Smooth muscle cell (in vitro differentiated cells): ENCODE measurements around the gene MATN4. TPM values are rescaled to one million over a fixed set of nuclear protein-coding genes. Genes with fewer than 3 reads are reported as not detected.

ENCODE experiments used
- DNase-seq: peaks from one replicate; lab custom pipeline; 2025; ENCODE audit not compliant: unreplicated experiment; lab: John Stamatoyannopoulos, UW
- H2AFZ ChIP-seq: fragments of 200-600 bp; sonication (generic); 2 replicates; pipeline ENCODE4 v1.6.0; 2016; ENCODE audit warnings: antibody characterized with exemption, low read depth, mild to moderate bottlenecking
- H3F3A ChIP-seq: fragments of 200-600 bp; sonication (generic); 2 replicates; pipeline ENCODE4 v1.6.0; 2017; ENCODE audit warnings: antibody characterized with exemption, low read depth
- H3K27ac ChIP-seq: fragments of 200-600 bp; sonication (generic); 2 replicates; pipeline ENCODE4 v1.5.1; 2016; ENCODE audit warnings: low read depth, mild to moderate bottlenecking
- H3K27me3 ChIP-seq: fragments of 200-600 bp; sonication (generic); 2 replicates; pipeline ENCODE4 v1.6.1; 2016; ENCODE audit warnings: low read depth, mild to moderate bottlenecking
- H3K36me3 ChIP-seq: fragments of 200-600 bp; sonication (generic); 2 replicates; pipeline ENCODE4 v1.5.1; 2016; ENCODE audit warnings: low read depth
- H3K4me1 ChIP-seq: fragments of 200-600 bp; sonication (generic); 2 replicates; pipeline ENCODE4 v1.5.1; 2016; ENCODE audit warnings: low read depth
- H3K4me2 ChIP-seq: fragments of 200-600 bp; sonication (generic); 2 replicates; pipeline ENCODE4 v1.6.0; 2016; ENCODE audit warnings: mild to moderate bottlenecking
- H3K4me3 ChIP-seq: fragments of 200-600 bp; sonication (generic); 2 replicates; pipeline ENCODE4 v1.5.1; 2016; ENCODE audit warnings: mild to moderate bottlenecking
- H3K79me2 ChIP-seq: fragments of 200-600 bp; sonication (generic); 2 replicates; pipeline ENCODE4 v1.6.0; 2016; ENCODE audit warnings: low read depth, mild to moderate bottlenecking
- H3K9ac ChIP-seq: fragments of 200-600 bp; sonication (generic); 2 replicates; pipeline ENCODE4 v1.6.0; 2016; ENCODE audit warnings: low read depth
- H3K9me3 ChIP-seq: fragments of 200-600 bp; sonication (generic); replicated peaks from 2 replicates; pipeline ENCODE4 v1.5.1; 2016; ENCODE audit warnings: low read depth
- H4K20me1 ChIP-seq: fragments of 200-600 bp; sonication (generic); 2 replicates; pipeline ENCODE4 v1.6.0; 2016; ENCODE audit warnings: low read depth
- CTCF ChIP-seq: fragments of 200-600 bp; sonication (generic); IDR thresholded peaks from 2 replicates; pipeline ENCODE4 v1.5.1; 2017; ENCODE audit warnings: borderline replicate concordance, mild to moderate bottlenecking, antibody characterized with exemption; ENCODE audit not compliant: insufficient read depth, poor library complexity, severe bottlenecking
- WGBS: methylation state at CpG from one replicate; pipeline ENCODE4 v1.1.7; 2016; ENCODE audit warnings: low lambda C conversion rate; 5-methylcytosine and 5-hydroxymethylcytosine counted together
- polyA plus RNA-seq: library from polyadenylated mRNA; unstranded; fragments of >200 nt; fragmentation: Nextera tagmentation; extraction: Ambion mirVana; gene quantifications from 2 replicates; pipeline ENCODE4 v1.2.1, GENCODE V29; 2016
- total RNA-seq: library from RNA; depleted of rRNA; stranded (reverse); fragments of >200 nt; gene quantifications from 2 replicates; pipeline ENCODE4 v1.2.3, GENCODE V29; 2014

MATN4 gene
- total and polyA plus RNA-seq, 2 experiments from 2014 or later = not detected

GRCh38 chr20:45288376-45288775 lies 19.7 kb downstream of the MATN4 start:
- no peak for DNase-seq
- H3K4me3 ChIP-seq = no peak overlapping the region
- no peaks in the 10 kb centered on the region for H3K4me1 ChIP-seq
- H3K27ac ChIP-seq = no peak overlapping the region
- H3F3A ChIP-seq = peaks cover 3% of the 10 kb centered on the region
- H3K4me2 ChIP-seq = no peak overlapping the region
- H4K20me1 ChIP-seq = no peaks in the 10 kb centered on the region
- H3K27me3 ChIP-seq = peaks cover 2% of the 10 kb centered on the region
- no peaks in the 10 kb centered on the region for H3K9me3 ChIP-seq
- H3K36me3 ChIP-seq = no peaks in the 10 kb centered on the region
- no peaks in the 10 kb centered on the region for H3K79me2 ChIP-seq
- no peak overlapping the region for H3K9ac ChIP-seq
- H2AFZ ChIP-seq = no peak overlapping the region
- WGBS = 89% methylated on average over 4 of the region's 4 CpGs
- no peak for TF ChIP-seq CTCF

GRCh38 chr20:45283551-45284057 lies 24.5 kb downstream of the MATN4 start:
- no peaks in the 10 kb centered on the region for H4K20me1 ChIP-seq
- no peaks in the 10 kb centered on the region for H3K36me3 ChIP-seq
- H2AFZ ChIP-seq = no peak overlapping the region
- H3K4me2 ChIP-seq = no peak overlapping the region
- H3K27ac ChIP-seq = no peak overlapping the region
- no peak overlapping the region for H3K4me3 ChIP-seq
- peaks cover 2% of the 10 kb centered on the region for H3K27me3 ChIP-seq
- TF ChIP-seq CTCF = no peak
- no peaks in the 10 kb centered on the region for H3K4me1 ChIP-seq
- H3K79me2 ChIP-seq = no peaks in the 10 kb centered on the region
- no peak overlapping the region for H3K9ac ChIP-seq
- no peaks in the 10 kb centered on the region for H3F3A ChIP-seq
- no peak for DNase-seq
- H3K9me3 ChIP-seq = no peaks in the 10 kb centered on the region
- 78% methylated on average over 4 of the region's 4 CpGs for WGBS

GRCh38 chr20:45282700-45283550 lies 25.2 kb downstream of the MATN4 start:
- Histone ChIP-seq H3K4me2 (no peak overlapping the region), H3K79me2 (no peaks in the 10 kb centered on the region), H2AFZ (no peak overlapping the region), H3K27ac (no peak overlapping the region), H3K9ac (no peak overlapping the region), H4K20me1 (no peaks in the 10 kb centered on the region), H3K4me3 (no peak overlapping the region), H3K9me3 (no peaks in the 10 kb centered on the region), H3K27me3 (peaks cover 2% of the 10 kb centered on the region), H3K4me1 (no peaks in the 10 kb centered on the region), H3F3A (no peaks in the 10 kb centered on the region), H3K36me3 (no peaks in the 10 kb centered on the region)
- 70% methylated on average over 7 of the region's 7 CpGs for WGBS
- no peak for TF ChIP-seq CTCF
- no peak for DNase-seq
